ENCODE data around the gene SKIDA1. TPM values are rescaled to one million over a fixed set of nuclear protein-coding genes. Genes with fewer than 3 reads are reported as not detected.

Gene SKIDA1
- total and polyA plus RNA-seq, 2 of the 4 experiments (the other 2 are of a cell fraction): 0.36 to 0.72 TPM

DNA sequence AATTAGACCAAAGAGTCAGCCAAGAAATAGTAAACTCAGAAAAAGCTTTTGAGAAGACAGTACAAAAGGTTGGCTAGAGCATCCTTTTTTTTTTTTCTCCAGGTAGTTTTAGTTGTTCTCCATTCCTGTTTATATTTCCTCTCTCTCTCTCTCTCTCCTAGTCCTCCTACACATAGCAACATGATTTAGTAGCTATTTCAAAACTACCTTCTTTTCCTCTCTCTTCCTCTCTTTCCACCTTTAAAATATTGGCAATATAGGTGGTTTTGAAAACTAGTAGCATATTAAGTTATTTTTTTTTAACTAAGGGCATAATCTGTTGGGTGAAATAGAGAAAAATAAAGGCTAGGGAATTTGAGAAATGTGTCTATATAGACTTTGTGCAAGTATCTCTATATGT, 5.0 kb downstream of the SKIDA1 start:
- Histone ChIP-seq H2AFZ (replicated peaks; ENCODE audit: low read length, poor library complexity) (no peak overlapping the region), H4K8ac (ENCODE audit: low read depth in 2 of 2, low read length in 2 of 2) (peak overlapping the region in 1 of 2 experiments; percentile 27; a peak in 1 of 4 replicates), H3K9ac (ENCODE audit: low read depth, low read length) (no peak overlapping the region), H3K4ac (ENCODE audit: low read depth, low read length) (no peak overlapping the region), H3K79me1 (ENCODE audit: low read depth in 1 of 2, low read length in 2 of 2) (peaks cover 0 to 6% of the 10 kb centered on the region in 2 experiments; a peak in 1 of 4 replicates), H2BK120ac (ENCODE audit: low read depth, low read length) (no peak overlapping the region), H2BK15ac (ENCODE audit: low read depth, low read length) (no peak overlapping the region), H3K4me1 (ENCODE audit: control insufficient read depth, insufficient read depth, low read length) (peaks cover 4% of the 10 kb centered on the region), H3K9me1 (ENCODE audit: insufficient read depth, low read length) (0 out of 2 replicates have a peak, but pooled peaks cover 3% of the 10 kb centered on the region), H3K4me2 (ENCODE audit: low read depth, low read length) (peak overlapping the region; percentile 73), H4K91ac (ENCODE audit: insufficient read depth, low read depth, low read length) (no peak overlapping the region), H2BK5ac (ENCODE audit: low read depth, low read length, poor library complexity, severe bottlenecking) (peak overlapping the region; percentile 32), H4K5ac (ENCODE audit: low read depth, low read length) (no peak overlapping the region), H3K27me3 (ENCODE audit: control insufficient read depth, insufficient read depth, low read length) (no peaks in the 10 kb centered on the region), H3K14ac (replicated peaks; ENCODE audit: low read depth, low read length) (no peak overlapping the region), H3K36me3 (ENCODE audit: control insufficient read depth, insufficient read depth, low read length) (no peaks in the 10 kb centered on the region), H3K9me3 (ENCODE audit: control insufficient read depth, insufficient read depth, low read length) (no peaks in the 10 kb centered on the region), H3K4me3 (ENCODE audit: insufficient read depth, low read depth, low read length) (peak overlapping the region; percentile 95; the same call in 1 of the 2 replicates), H3K23ac (ENCODE audit: low read depth, low read length) (no peak overlapping the region), H2AK9ac (replicated peaks; ENCODE audit: low read depth, low read length, poor library complexity) (no peak overlapping the region), H4K20me1 (ENCODE audit: insufficient read depth, low read length) (no peaks in the 10 kb centered on the region), H2AK5ac (ENCODE audit: low read depth, low read length) (no peak overlapping the region), H3K18ac (ENCODE audit: low read depth, low read length) (no peak overlapping the region), H3K56ac (ENCODE audit: extremely low read depth, insufficient read depth, low read length) (no peak overlapping the region), H2BK20ac (ENCODE audit: low read depth, low read length) (no peak overlapping the region), H3K27ac (ENCODE audit: insufficient read depth, low read length) (no peak overlapping the region)
- in situ Hi-C loops (cut with MboI; ENCODE audit: low sequenced_read_pairs): loop anchor here (25.0 kb wide), 3 partner anchors 792 to 1092 kb away; partner anchors contain the start of genes BMI1 and COMMD3
- POLR2A ChIA-PET (ENCODE audit: unreplicated experiment): no interaction called here
- CTCF ChIA-PET: interaction anchor here (0.5 to 1.0 kb wide), 3 partner anchors 25 to 139 kb away, joined by 4 to 5 read pairs (median 4); no protein-coding TSS in a partner anchor
- no TSS peak for BruUV-seq (replicated peaks)
- ATAC-seq (ENCODE audit: low read depth): no peak
- intact Hi-C loops (cut with micrococcal nuclease): loop anchor here (5.0 to 10.0 kb wide), 2 partner anchors 434 to 443 kb away; no protein-coding TSS in a partner anchor
- DNase-seq: no peak
- TF ChIP-seq MAZ (IDR thresholded peaks at IDR 0.05; ENCODE audit: borderline replicate concordance, low read depth, low read length): no peak
- no peak for TF ChIP-seq RAD21 (IDR thresholded peaks at IDR 0.05; ENCODE audit: low read length)
- TF ChIP-seq, protein P1, sequence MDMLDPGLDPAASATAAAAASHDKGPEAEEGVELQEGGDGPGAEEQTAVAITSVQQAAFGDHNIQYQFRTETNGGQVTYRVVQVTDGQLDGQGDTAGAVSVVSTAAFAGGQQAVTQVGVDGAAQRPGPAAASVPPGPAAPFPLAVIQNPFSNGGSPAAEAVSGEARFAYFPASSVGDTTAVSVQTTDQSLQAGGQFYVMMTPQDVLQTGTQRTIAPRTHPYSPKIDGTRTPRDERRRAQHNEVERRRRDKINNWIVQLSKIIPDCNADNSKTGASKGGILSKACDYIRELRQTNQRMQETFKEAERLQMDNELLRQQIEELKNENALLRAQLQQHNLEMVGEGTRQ (IDR thresholded peaks at IDR 0.05; ENCODE audit: low read depth, low read length): no peak
- no peak for TF ChIP-seq POLR2A (IDR thresholded peaks at IDR 0.05; ENCODE audit: low read depth, low read length)
- no peak for TF ChIP-seq CHD1 (IDR thresholded peaks at IDR 0.05; ENCODE audit: low read depth, low read length)
- TF ChIP-seq FOS (IDR thresholded peaks at IDR 0.05; ENCODE audit: low read depth, low read length): no peak
- no peak for TF ChIP-seq MXI1 (IDR thresholded peaks at IDR 0.05; ENCODE audit: borderline replicate concordance, low read depth, low read length)
- TF ChIP-seq SMC3 (IDR thresholded peaks at IDR 0.05; ENCODE audit: low read depth, low read length): no peak
- dilution Hi-C loops (cut with HindIII; ENCODE audit: low sequenced_read_pairs, unreplicated experiment): no loop called here
